Measurements from ENCODE around the gene LSM10. TPM values are rescaled to one million over a fixed set of nuclear protein-coding genes. Genes with fewer than 3 reads are reported as not detected.
A peak's percentile ranks its signal among the peaks of the same experiment; 100 is the strongest.

The LSM10 gene
- total and polyA plus RNA-seq, 7 donors = 50.5 to 114 (median 56.6) TPM

GRCh38 chr1:36400825-36401601 is 3.3 kb upstream of the LSM10 start:
- peak overlapping the region in 2 of 4 donors; percentile 47 to 55 for H3K27ac ChIP-seq
- DNase-seq = peak; percentile 87
- H3K9me3 ChIP-seq = no peaks in the 10 kb centered on the region
- no peaks in the 10 kb centered on the region for H3K36me3 ChIP-seq
- peak overlapping the region in 1 of 4 donors; percentile 23 for H3K4me3 ChIP-seq
- WGBS, 2 donors = 72 to 80% methylated on average over 22 of the region's 22 CpGs
- H3K27me3 ChIP-seq = no peaks in the 10 kb centered on the region
- intact Hi-C loops (cut with DNase I) = no loop called here
- peak in 1 of 4 donors; percentile 45 for TF ChIP-seq POLR2AphosphoS5 (IDR thresholded peaks at IDR 0.05)
- no peak for TF ChIP-seq CTCF (IDR thresholded peaks at IDR 0.05)
- TF ChIP-seq POLR2A (IDR thresholded peaks at IDR 0.05) = peak in 1 of 2 donors; percentile 8
- H3K4me1 ChIP-seq = peaks cover 0 to 17% (median 15%) of the 10 kb centered on the region in 4 donors

- TF ChIP-seq CTCF (IDR thresholded peaks at IDR 0.05) (no peak), POLR2A (IDR thresholded peaks at IDR 0.05) (no peak), POLR2AphosphoS5 (IDR thresholded peaks at IDR 0.05) (no peak), EP300 (IDR thresholded peaks at IDR 0.05) (no peak)
- H3K36me3 ChIP-seq = no peaks in the 10 kb centered on the region
- intact Hi-C loops (cut with DNase I) = no loop called here
- H3K4me1 ChIP-seq = peaks cover 0 to 20% (median 15%) of the 10 kb centered on the region in 4 donors
- WGBS, 2 donors = 91 to 93% methylated on average over 10 of the region's 10 CpGs
- H3K27me3 ChIP-seq = no peaks in the 10 kb centered on the region
- no peaks in the 10 kb centered on the region for H3K9me3 ChIP-seq
- no peak for DNase-seq
- H3K27ac ChIP-seq = peak overlapping the region in 2 of 4 donors; percentile 47 to 55
- peak overlapping the region in 1 of 4 donors; percentile 23 for H3K4me3 ChIP-seq
Observed at GRCh38 chr1:36400514-36400824, 2.8 kb upstream of the LSM10 start.

GRCh38 chr1:36398370-36398977 is 766 bp upstream of the LSM10 start:
- peaks cover 0 to 29% (median 15%) of the 10 kb centered on the region in 4 donors for H3K4me1 ChIP-seq
- H3K4me3 ChIP-seq = peak overlapping the region in 1 of 4 donors; percentile 67
- WGBS, 2 donors = 84 to 89% methylated on average over 7 of the region's 7 CpGs
- no peak for DNase-seq
- TF ChIP-seq POLR2AphosphoS5 (IDR thresholded peaks at IDR 0.05) (no peak), EP300 (IDR thresholded peaks at IDR 0.05) (no peak), POLR2A (IDR thresholded peaks at IDR 0.05) (no peak), CTCF (IDR thresholded peaks at IDR 0.05) (no peak)
- no peaks in the 10 kb centered on the region for H3K9me3 ChIP-seq
- no peaks in the 10 kb centered on the region for H3K27me3 ChIP-seq
- peaks cover 2 to 6% (median 5%) of the 10 kb centered on the region in 4 donors for H3K36me3 ChIP-seq
- peak overlapping the region; percentile 92 to 98 (median 98) for H3K27ac ChIP-seq
- intact Hi-C loops (cut with DNase I) = no loop called here

GRCh38 chr1:36397083-36397377 is 678 bp downstream of the LSM10 start:
- H3K4me3 ChIP-seq = peak overlapping the region; percentile 67 to 99 (median 94)
- peaks cover 5 to 21% (median 18%) of the 10 kb centered on the region in 4 donors for H3K36me3 ChIP-seq
- no peaks in the 10 kb centered on the region for H3K27me3 ChIP-seq
- DNase-seq = no peak
- TF ChIP-seq CTCF (IDR thresholded peaks at IDR 0.05) = no peak
- no peak for TF ChIP-seq POLR2AphosphoS5 (IDR thresholded peaks at IDR 0.05)
- TF ChIP-seq EP300 (IDR thresholded peaks at IDR 0.05) = no peak
- no peak for TF ChIP-seq POLR2A (IDR thresholded peaks at IDR 0.05)
- intact Hi-C loops (cut with DNase I) = loop anchor here (1.0 kb wide), 1 partner anchor 11 kb away; no protein-coding TSS in a partner anchor
- peak overlapping the region; percentile 92 to 98 (median 98) for H3K27ac ChIP-seq
- no peaks in the 10 kb centered on the region for H3K9me3 ChIP-seq
- WGBS, 2 donors = 3 to 6% methylated on average over 5 of the region's 5 CpGs
- peaks cover 0 to 29% (median 15%) of the 10 kb centered on the region in 4 donors for H3K4me1 ChIP-seq

All from sigmoid colon (tissue), 7 donors.